H1 (cell line): Measurements from ENCODE around the gene HPS6.

Experiments
- ATF3 ChIP-seq: IDR thresholded peaks from 2 replicates; pipeline ENCODE4 v1.6.1; 2011; ENCODE audit warnings: low read depth, mild to moderate bottlenecking, low read length; ENCODE audit not compliant: insufficient read depth
- EZH2 ChIP-seq: fragments of 200-600 bp; sonication (generic); IDR thresholded peaks from 2 replicates; pipeline ENCODE4 v1.7.1; 2012; ENCODE audit warnings: low read depth, mild to moderate bottlenecking, moderate library complexity, low read length, inconsistent platforms; ENCODE audit not compliant: severe bottlenecking
- MAX ChIP-seq: IDR thresholded peaks from 2 replicates; pipeline ENCODE4 v1.6.1; 2012; ENCODE audit warnings: inconsistent platforms
- RBBP5 ChIP-seq: IDR thresholded peaks from 2 replicates; pipeline ENCODE4 v1.7.1; 2012; ENCODE audit warnings: low read depth, mild to moderate bottlenecking, inconsistent platforms, low read length, moderate library complexity, borderline replicate concordance
- SIX5 ChIP-seq: IDR thresholded peaks from 2 replicates; pipeline ENCODE4 v1.6.1; 2011; ENCODE audit warnings: mild to moderate bottlenecking, low read depth, low read length

- no peak for TF ChIP-seq EZH2
- TF ChIP-seq ATF3 = no peak
- TF ChIP-seq RBBP5 = no peak
- no peak for TF ChIP-seq SIX5
- no peak for TF ChIP-seq MAX
Measured at GRCh38 chr10:102046095-102046494, 19.1 kb upstream of the HPS6 start.
